Keratinocyte (primary cell): ENCODE results near the gene PCDHGA4.
"Not testable (repeated sequence)": the region's sequence is repeated elsewhere in the genome, so short reads cannot be mapped to it uniquely, and the experiment has no call there.

Source experiments
- CTCF ChIP-seq, 3 experiments: IDR thresholded peaks in 1 of 3; conservative IDR thresholded peaks in 1 of 3; optimal IDR thresholded peaks in 1 of 3; 2 replicates in 2 of 3; 3 replicates in 1 of 3; pipeline versions ENCODE3 to v1.5.1; 2011; ENCODE audit warnings: low read length in 3 of 3, mild to moderate bottlenecking in 3 of 3, moderate library complexity in 2 of 3, control low read depth in 1 of 3, inconsistent platforms in 1 of 3; ENCODE audit not compliant: insufficient read depth in 2 of 3; ENCODE audit errors: extremely low read depth in 1 of 3
- EZH2 ChIP-seq: IDR thresholded peaks from one replicate; pipeline ENCODE4 v1.6.1; 2012; ENCODE audit warnings: inconsistent platforms, mild to moderate bottlenecking, low read length, moderate library complexity

GRCh38 chr5:141332571-141332970, 22.2 kb upstream of the PCDHGA4 start:
- TF ChIP-seq CTCF (optimal IDR thresholded peaks at IDR 0.05 in 1 of 3, IDR thresholded peaks at IDR 0.05 in 1 of 3, conservative IDR thresholded peaks at IDR 0.05 in 1 of 3; ENCODE audit: extremely low read depth in 1 of 3, insufficient read depth in 2 of 3, low read length in 3 of 3); EZH2: not testable (repeated sequence)
